Measurements from ENCODE around the gene RANBP10.

DNA sequence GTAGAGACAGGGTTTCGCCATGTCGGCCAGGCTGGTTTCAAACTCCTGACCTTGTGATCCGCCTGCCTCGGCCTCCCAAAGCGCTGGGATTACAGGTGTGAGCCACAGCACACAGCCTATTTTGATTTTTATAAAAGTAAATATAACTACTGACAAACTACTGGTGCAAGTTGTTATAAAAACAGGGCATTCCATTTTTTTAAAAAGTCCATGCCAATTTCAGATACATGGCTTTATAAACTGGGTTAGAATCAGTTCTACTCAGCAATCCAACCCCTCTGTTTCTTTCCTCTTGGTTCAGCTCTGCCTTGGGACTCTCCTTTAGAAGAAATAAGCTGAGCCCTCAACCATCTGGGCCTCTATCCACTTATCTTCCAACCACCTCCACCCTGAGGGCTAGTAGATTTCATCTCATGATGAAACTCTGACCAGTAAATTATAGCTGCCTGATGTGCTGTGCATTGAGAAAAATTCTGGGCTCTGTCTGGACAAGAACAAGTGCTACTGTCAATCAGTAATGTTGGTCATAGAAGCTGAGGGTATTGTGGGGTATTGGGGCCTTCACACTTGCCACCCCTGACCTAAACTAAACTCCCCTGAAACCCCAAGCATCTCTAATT lies 10.2 kb downstream of the RANBP10 start:
- TF ChIP-seq, protein P1, sequence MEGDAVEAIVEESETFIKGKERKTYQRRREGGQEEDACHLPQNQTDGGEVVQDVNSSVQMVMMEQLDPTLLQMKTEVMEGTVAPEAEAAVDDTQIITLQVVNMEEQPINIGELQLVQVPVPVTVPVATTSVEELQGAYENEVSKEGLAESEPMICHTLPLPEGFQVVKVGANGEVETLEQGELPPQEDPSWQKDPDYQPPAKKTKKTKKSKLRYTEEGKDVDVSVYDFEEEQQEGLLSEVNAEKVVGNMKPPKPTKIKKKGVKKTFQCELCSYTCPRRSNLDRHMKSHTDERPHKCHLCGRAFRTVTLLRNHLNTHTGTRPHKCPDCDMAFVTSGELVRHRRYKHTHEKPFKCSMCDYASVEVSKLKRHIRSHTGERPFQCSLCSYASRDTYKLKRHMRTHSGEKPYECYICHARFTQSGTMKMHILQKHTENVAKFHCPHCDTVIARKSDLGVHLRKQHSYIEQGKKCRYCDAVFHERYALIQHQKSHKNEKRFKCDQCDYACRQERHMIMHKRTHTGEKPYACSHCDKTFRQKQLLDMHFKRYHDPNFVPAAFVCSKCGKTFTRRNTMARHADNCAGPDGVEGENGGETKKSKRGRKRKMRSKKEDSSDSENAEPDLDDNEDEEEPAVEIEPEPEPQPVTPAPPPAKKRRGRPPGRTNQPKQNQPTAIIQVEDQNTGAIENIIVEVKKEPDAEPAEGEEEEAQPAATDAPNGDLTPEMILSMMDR (IDR thresholded peaks at IDR 0.05), result no peak
- TF ChIP-seq ZFX (IDR thresholded peaks at IDR 0.05; ENCODE audit: borderline replicate concordance), result no peak

Measured in 22Rv1 (cell line).